ENCODE data around the gene ANKRD10. TPM values are rescaled to one million over a fixed set of nuclear protein-coding genes. Genes with fewer than 3 reads are reported as not detected.

ANKRD10 gene
- total RNA-seq, 2 donors from 2014 or later: 180 to 207 TPM

GRCh38 chr13:110832205-110832479 is 82.7 kb downstream of the ANKRD10 start:
- Mint-ChIP-seq H3K27ac (no peak overlapping the region), H3K36me3 (ENCODE audit: low read depth) (no peaks in the 10 kb centered on the region), H3K4me1 (no peaks in the 10 kb centered on the region), H3K9me3 (no peaks in the 10 kb centered on the region), H3K4me3 (no peak overlapping the region), H3K27me3 (peaks cover 17% of the 10 kb centered on the region)
- ATAC-seq (replicated peaks): no peak

GRCh38 chr13:110831437-110832204 is 83.2 kb downstream of the ANKRD10 start:
- peaks cover 17% of the 10 kb centered on the region for H3K27me3 Mint-ChIP-seq
- ATAC-seq (replicated peaks): no peak
- H3K27ac Mint-ChIP-seq: no peak overlapping the region
- no peaks in the 10 kb centered on the region for H3K9me3 Mint-ChIP-seq
- no peak overlapping the region for H3K4me3 Mint-ChIP-seq
- H3K36me3 Mint-ChIP-seq (ENCODE audit: low read depth): no peaks in the 10 kb centered on the region
- no peaks in the 10 kb centered on the region for H3K4me1 Mint-ChIP-seq

- Mint-ChIP-seq H3K4me1 (no peaks in the 10 kb centered on the region), H3K9me3 (no peaks in the 10 kb centered on the region), H3K27ac (no peak overlapping the region), H3K27me3 (peaks cover 17% of the 10 kb centered on the region), H3K4me3 (no peak overlapping the region), H3K36me3 (ENCODE audit: low read depth) (no peaks in the 10 kb centered on the region)
- ATAC-seq (replicated peaks): no peak
Observed at GRCh38 chr13:110830800-110831371, 84.0 kb downstream of the ANKRD10 start.

GRCh38 chr13:110830331-110830730 is 84.5 kb downstream of the ANKRD10 start:
- Mint-ChIP-seq H3K27ac (no peak overlapping the region), H3K4me1 (no peaks in the 10 kb centered on the region), H3K9me3 (no peaks in the 10 kb centered on the region), H3K36me3 (ENCODE audit: low read depth) (no peaks in the 10 kb centered on the region), H3K4me3 (no peak overlapping the region), H3K27me3 (peaks cover 14% of the 10 kb centered on the region)
- no peak for ATAC-seq (replicated peaks)

GRCh38 chr13:110829486-110829885 is 85.4 kb downstream of the ANKRD10 start:
- no peaks in the 10 kb centered on the region for H3K36me3 Mint-ChIP-seq (ENCODE audit: low read depth)
- peaks cover 9% of the 10 kb centered on the region for H3K27me3 Mint-ChIP-seq
- no peaks in the 10 kb centered on the region for H3K9me3 Mint-ChIP-seq
- H3K27ac Mint-ChIP-seq: no peak overlapping the region
- no peak for ATAC-seq (replicated peaks)
- no peak overlapping the region for H3K4me3 Mint-ChIP-seq
- H3K4me1 Mint-ChIP-seq: no peaks in the 10 kb centered on the region

- no peaks in the 10 kb centered on the region for H3K9me3 Mint-ChIP-seq
- no peak overlapping the region for H3K27ac Mint-ChIP-seq
- H3K36me3 Mint-ChIP-seq (ENCODE audit: low read depth): no peaks in the 10 kb centered on the region
- ATAC-seq (replicated peaks): no peak
- H3K27me3 Mint-ChIP-seq: peaks cover 9% of the 10 kb centered on the region
- H3K4me3 Mint-ChIP-seq: no peak overlapping the region
- no peaks in the 10 kb centered on the region for H3K4me1 Mint-ChIP-seq
Observed at GRCh38 chr13:110828705-110829104, 86.2 kb downstream of the ANKRD10 start.

Other genes starting within 250 kb of the ANKRD10 start
- 10 to 100 TPM; 44.2 to 93.4 TPM for gene CARS2, start 209.0 kb downstream of the ANKRD10 start, total RNA-seq
- 10 to 100 TPM; 13.3 to 24.0 TPM for gene ING1, start 201.4 kb downstream of the ANKRD10 start, total RNA-seq
- 100 to 1,000 TPM in 1 of 2 donors, 10 to 100 TPM in 1; 70.2 to 127 TPM for gene ARHGEF7, start 200.2 kb upstream of the ANKRD10 start, total RNA-seq